GM12878 (cell line): ENCODE results near the gene MTFR1L. TPM values are rescaled to one million over a fixed set of nuclear protein-coding genes. Genes with fewer than 3 reads are reported as not detected.

Experiments
- ATAC-seq: fragments of 200-7000 bp; cut with Tn5 transposase; 3 replicates; pipeline ENCODE4 v1.9.1; 2020; ENCODE audit warnings: mild to moderate bottlenecking, moderate library complexity
- BruUV-seq: library from RNA; stranded (reverse); fragments of 400-500 nt; replicated peaks from 2 replicates; lab custom pipeline; 2021; lab: Mats Ljungman, UMichigan
- CTCF ChIA-PET: fragments of 300-600 bp; sonication (Branson Sonifier 250); formaldehyde crosslinking; extraction: SDS; loops from one replicate; lab custom pipeline; 2021; ENCODE audit warnings: inconsistent platforms; lab: Yijun Ruan, JAX
- POLR2A ChIA-PET: fragments of 350-600 bp; formaldehyde crosslinking; extraction: SDS; loops from one replicate; lab custom pipeline; 2021; ENCODE audit warnings: inconsistent platforms; lab: Charles Lee
- RAD21 ChIA-PET: fragments of 300-600 bp; sonication (Branson Sonifier 250); formaldehyde crosslinking; loops from one replicate; lab custom pipeline; 2023; ENCODE audit warnings: antibody characterized with exemption; ENCODE audit not compliant: unreplicated experiment; lab: Charles Lee
- SMC1A ChIA-PET: fragments of 300-600 bp; sonication (Branson Sonifier 250); formaldehyde crosslinking; loops from one replicate; lab custom pipeline; 2023; ENCODE audit not compliant: unreplicated experiment, uncharacterized antibody; lab: Charles Lee
- DNase-seq: peaks from one replicate; pipeline ENCODE4 v3.0.0-alpha.2; 2011; ENCODE audit warnings: low read depth, low spot score
- FAIRE-seq: peaks from 3 replicates; lab custom pipeline; 2011; peaks lifted over from hg19 to GRCh38; lab: Jason Lieb, UNC
- H2AFZ ChIP-seq: 2 replicates; pipeline ENCODE4 v1.6.0; 2011; ENCODE audit warnings: low read depth, low read length, control low read depth; ENCODE audit not compliant: control insufficient read depth
- H3K27ac ChIP-seq: 2 replicates; pipeline ENCODE4 v1.5.1; 2011; ENCODE audit warnings: control low read depth; ENCODE audit not compliant: control insufficient read depth, insufficient read depth
- H3K27me3 ChIP-seq, 2 experiments: replicated peaks in 1 of 2; 2 replicates each; pipeline versions ENCODE4 v1.6.0 to v1.6.1; 2011; ENCODE audit warnings: low read length in 1 of 2; ENCODE audit not compliant: control insufficient read depth in 2 of 2, insufficient read depth in 2 of 2
- H3K36me3 ChIP-seq, 2 experiments: 2 replicates each; pipeline ENCODE4 v1.5.1; 2011; ENCODE audit warnings: low read length in 1 of 2; ENCODE audit not compliant: control insufficient read depth in 2 of 2, insufficient read depth in 2 of 2
- H3K4me1 ChIP-seq: 2 replicates; pipeline ENCODE4 v1.6.1; 2011; ENCODE audit warnings: mild to moderate bottlenecking, low read length, moderate library complexity, mixed read lengths; ENCODE audit not compliant: control insufficient read depth, insufficient read depth
- H3K4me2 ChIP-seq: 2 replicates; pipeline ENCODE4 v1.6.0; 2011; ENCODE audit warnings: control low read depth; ENCODE audit not compliant: control insufficient read depth, insufficient read depth
- H3K4me3 ChIP-seq: fragments of 200-600 bp; sonication (generic); 2 replicates; pipeline ENCODE4 v1.5.1; 2016
- H3K79me2 ChIP-seq: 2 replicates; pipeline ENCODE4 v1.6.0; 2011; ENCODE audit warnings: low read length; ENCODE audit not compliant: control insufficient read depth, insufficient read depth
- H3K9ac ChIP-seq: 2 replicates; pipeline ENCODE4 v1.8.0; 2011; ENCODE audit warnings: low read length, control low read depth, mixed read lengths; ENCODE audit not compliant: control insufficient read depth, insufficient read depth
- H3K9me3 ChIP-seq: replicated peaks from 3 replicates; pipeline ENCODE4 v1.5.1; 2011; ENCODE audit warnings: mild to moderate bottlenecking, low read length; ENCODE audit not compliant: control insufficient read depth, insufficient read depth
- H4K20me1 ChIP-seq: 2 replicates; pipeline ENCODE4 v1.6.0; 2011; ENCODE audit not compliant: control insufficient read depth, insufficient read depth
- BMI1 ChIP-seq: fragments of 450-650 bp; IDR thresholded peaks from 2 replicates; pipeline ENCODE4 v1.6.1; 2016; ENCODE audit warnings: mild to moderate bottlenecking, moderate library complexity, borderline replicate concordance
- CEBPB ChIP-seq, 2 experiments: fragments of 150-350 bp in 1 of 2; IDR thresholded peaks; 2 replicates each; pipeline ENCODE4 v1.6.1; 2012 to 2014; ENCODE audit warnings: low read depth in 2 of 2, low read length in 2 of 2, borderline replicate concordance in 1 of 2, inconsistent platforms in 1 of 2
- DPF2 ChIP-seq: fragments of 450-650 bp; IDR thresholded peaks from 2 replicates; pipeline ENCODE4 v1.6.1; 2017; ENCODE audit warnings: mild to moderate bottlenecking
- EGR1 ChIP-seq, 2 experiments: IDR thresholded peaks; 1 replicate in 1 of 2; 2 replicates in 1 of 2; pipeline ENCODE4 v1.6.1; 2011 to 2012; ENCODE audit warnings: low read depth in 2 of 2, low read length in 2 of 2, borderline replicate concordance in 1 of 2, mild to moderate bottlenecking in 1 of 2, moderate library complexity in 1 of 2
- MEF2B ChIP-seq: fragments of 450-650 bp; IDR thresholded peaks from 2 replicates; pipeline ENCODE4 v1.6.1; 2018; ENCODE audit warnings: mild to moderate bottlenecking, moderate library complexity; ENCODE audit not compliant: partially characterized antibody, poor library complexity, severe bottlenecking
- MYB ChIP-seq: fragments of 150-350 bp; IDR thresholded peaks from 2 replicates; pipeline ENCODE4 v1.6.1; 2014; ENCODE audit warnings: mild to moderate bottlenecking, low read depth, low read length, borderline replicate concordance
- NFYA ChIP-seq: IDR thresholded peaks from 2 replicates; pipeline ENCODE4 v1.6.1; 2011; ENCODE audit warnings: low read depth, mild to moderate bottlenecking, low read length, improper control_type of control experiment, borderline replicate concordance
- NR2C1 ChIP-seq: fragments of 450-650 bp; IDR thresholded peaks from 2 replicates; pipeline ENCODE4 v1.6.1; 2017; ENCODE audit warnings: antibody characterized with exemption, mild to moderate bottlenecking, moderate library complexity
- PAX5 ChIP-seq: IDR thresholded peaks from 2 replicates; pipeline ENCODE4 v1.6.1; 2011; ENCODE audit warnings: low read depth, low read length, borderline replicate concordance
- RAD21 ChIP-seq: IDR thresholded peaks from 2 replicates; pipeline ENCODE4 v1.6.1; 2011; ENCODE audit warnings: mild to moderate bottlenecking, low read depth, low read length, moderate library complexity; ENCODE audit not compliant: insufficient read depth
- RELA ChIP-seq: fragments of 450-650 bp; IDR thresholded peaks from 2 replicates; pipeline ENCODE4 v1.8.0; 2014; ENCODE audit warnings: borderline replicate concordance; ENCODE audit not compliant: partially characterized antibody
- SIN3A ChIP-seq: IDR thresholded peaks from 2 replicates; pipeline ENCODE4 v1.6.1; 2012; ENCODE audit warnings: low read depth, low read length, improper control_type of control experiment
- SREBF2 ChIP-seq: IDR thresholded peaks from 2 replicates; pipeline ENCODE4 v1.6.1; 2012; ENCODE audit warnings: mild to moderate bottlenecking, low read length
- STAT3 ChIP-seq: IDR thresholded peaks from 2 replicates; pipeline ENCODE4 v1.6.1; 2011; ENCODE audit warnings: low read depth, low read length, improper control_type of control experiment
- USF1 ChIP-seq: IDR thresholded peaks from 2 replicates; pipeline ENCODE4 v1.6.1; 2011; ENCODE audit warnings: borderline replicate concordance, low read depth, mild to moderate bottlenecking, moderate library complexity, mixed read lengths, low read length; ENCODE audit not compliant: insufficient read depth; ENCODE audit errors: extremely low read length
- WGBS: methylation state at CpG from one replicate; pipeline ENCODE4 v1.1.6; 2016; ENCODE audit warnings: low lambda C conversion rate; ENCODE audit not compliant: insufficient replicate concordance, insufficient coverage; ENCODE audit errors: missing lambda C conversion rate; 5-methylcytosine and 5-hydroxymethylcytosine counted together
- in situ Hi-C: fragments of 300-500 bp; cut with MboI; formaldehyde crosslinking; loops from 9 replicates; pipeline ENCODE4 v1.14.3; 2018; ENCODE audit warnings: mixed read lengths
- intact Hi-C: fragments of 100-400 bp; cut with micrococcal nuclease; formaldehyde crosslinking; loops from one replicate; pipeline ENCODE4 v1.14.2; 2022; ENCODE audit not compliant: unreplicated experiment
- polyA plus RNA-seq, 11 experiments: library from polyadenylated mRNA; depleted of rRNA in 4 of 11; unstranded in 6 of 11; stranded (reverse) in 5 of 11; fragments of >200 nt; fragmentation: Nextera tagmentation in 4 of 11; fragmentation: Illumina TruSeq in 1 of 11; extraction: Ambion mirVana in 4 of 11; extraction: Trizol in 1 of 11; gene quantifications; 1 replicate in 1 of 11; 2 replicates in 10 of 11; pipeline versions ENCODE4 v1.2.1 to v1.2.3, GENCODE V29; 2011 to 2016; ENCODE audit warnings: inconsistent platforms in 2 of 11, missing spikeins in 2 of 11, low read depth in 1 of 11
- total RNA-seq, 4 experiments: library from RNA; depleted of rRNA in 3 of 4; stranded (reverse); fragments of >200 nt in 3 of 4; fragmentation: Illumina TruSeq in 1 of 4; extraction: Trizol in 1 of 4; gene quantifications; 2 replicates each; pipeline versions ENCODE4 v1.2.1 to v1.2.3, GENCODE V29; 2013 to 2021
- TF ChIP-seq, protein P1 (sequence below): fragments of 450-650 bp; IDR thresholded peaks from 2 replicates; pipeline ENCODE4 v1.6.1; 2016; ENCODE audit warnings: mild to moderate bottlenecking
- TF ChIP-seq, protein P2 (sequence below): IDR thresholded peaks from 2 replicates; pipeline ENCODE4 v1.6.1; 2011; ENCODE audit warnings: low read depth, mild to moderate bottlenecking, low read length, moderate library complexity, borderline replicate concordance; ENCODE audit errors: extremely low read depth
- TF ChIP-seq, protein P3 (sequence below): fragments of 450-650 bp; IDR thresholded peaks from 2 replicates; pipeline ENCODE4 v1.6.1; 2017; ENCODE audit warnings: mild to moderate bottlenecking, moderate library complexity

The MTFR1L gene
- total and polyA plus RNA-seq, 10 of the 15 experiments (the other 5 are each of a cell fraction or from before 2014, with no cell fraction given) = 16.9 to 44.2 (median 30.3) TPM

DNA sequence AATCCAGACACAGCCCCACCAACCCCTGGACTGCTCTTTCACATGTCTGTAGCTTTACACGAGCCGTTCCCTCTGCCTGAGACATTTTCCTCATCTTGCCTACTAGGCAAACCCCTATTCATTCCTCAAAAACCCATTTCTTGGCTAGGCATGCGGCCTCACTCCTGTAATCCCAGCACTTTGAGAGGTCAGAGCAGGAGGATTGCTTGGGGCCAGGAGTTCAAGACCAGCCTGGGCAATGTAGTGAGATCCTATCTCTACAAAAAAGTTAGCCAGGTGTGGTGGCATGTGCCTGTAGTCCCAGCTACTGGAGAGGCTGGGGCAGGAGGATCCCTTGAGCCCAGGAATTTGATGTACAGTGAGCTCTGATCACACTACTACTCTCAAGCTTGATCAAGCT, 44.7 kb downstream of the MTFR1L start:
- SMC1A ChIA-PET = interaction anchor here (0.9 to 1.5 kb wide), 2 partner anchors 10 to 133 kb away, joined by 3 read pairs; partner anchors contain the start of gene PAFAH2
- H3K9me3 ChIP-seq = no peaks in the 10 kb centered on the region
- no peaks in the 10 kb centered on the region for H3K27me3 ChIP-seq
- no peak overlapping the region for H3K4me2 ChIP-seq
- peaks cover 3% of the 10 kb centered on the region for H3K79me2 ChIP-seq
- 91% methylated on average over 3 of the region's 3 CpGs for WGBS
- no peak overlapping the region for H3K9ac ChIP-seq
- in situ Hi-C loops = no loop called here
- no peak overlapping the region for H3K27ac ChIP-seq
- POLR2A ChIA-PET = interaction anchor here (0.6 to 1.1 kb wide), 3 partner anchors 10 to 133 kb away, joined by 3 to 4 read pairs (median 3); partner anchors contain the start of gene PAFAH2
- BruUV-seq = no TSS peak
- FAIRE-seq (no peak), DNase-seq (no peak)
- H3K4me1 ChIP-seq = peaks cover 4% of the 10 kb centered on the region; the same call in 1 of the 2 replicates
- no peaks in the 10 kb centered on the region for H4K20me1 ChIP-seq
- CTCF ChIA-PET = interaction anchor here (0.7 to 1.3 kb wide), 2 partner anchors 31 to 1232 kb away, joined by 3 read pairs; no protein-coding TSS in a partner anchor
- no peak overlapping the region for H3K4me3 ChIP-seq
- H3K36me3 ChIP-seq = no peaks in the 10 kb centered on the region
- TF ChIP-seq CEBPB (IDR thresholded peaks at IDR 0.05; ENCODE audit: borderline replicate concordance in 1 of 2, low read depth in 2 of 2, low read length in 2 of 2) (no peak), SIN3A (no peak), DPF2 (no peak), BMI1 (no peak), STAT3 (no peak), SREBF2 (no peak), MYB (no peak), NR2C1 (no peak), MEF2B (no peak), USF1 (no peak), PAX5 (no peak), EGR1 (IDR thresholded peaks at IDR 0.05; ENCODE audit: borderline replicate concordance in 1 of 2, low read depth in 2 of 2, low read length in 2 of 2) (no peak), RELA (no peak), RAD21 (no peak), NFYA (no peak)
- TF ChIP-seq, protein P1, sequence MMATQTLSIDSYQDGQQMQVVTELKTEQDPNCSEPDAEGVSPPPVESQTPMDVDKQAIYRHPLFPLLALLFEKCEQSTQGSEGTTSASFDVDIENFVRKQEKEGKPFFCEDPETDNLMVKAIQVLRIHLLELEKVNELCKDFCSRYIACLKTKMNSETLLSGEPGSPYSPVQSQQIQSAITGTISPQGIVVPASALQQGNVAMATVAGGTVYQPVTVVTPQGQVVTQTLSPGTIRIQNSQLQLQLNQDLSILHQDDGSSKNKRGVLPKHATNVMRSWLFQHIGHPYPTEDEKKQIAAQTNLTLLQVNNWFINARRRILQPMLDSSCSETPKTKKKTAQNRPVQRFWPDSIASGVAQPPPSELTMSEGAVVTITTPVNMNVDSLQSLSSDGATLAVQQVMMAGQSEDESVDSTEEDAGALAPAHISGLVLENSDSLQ = no peak
- TF ChIP-seq, protein P2, sequence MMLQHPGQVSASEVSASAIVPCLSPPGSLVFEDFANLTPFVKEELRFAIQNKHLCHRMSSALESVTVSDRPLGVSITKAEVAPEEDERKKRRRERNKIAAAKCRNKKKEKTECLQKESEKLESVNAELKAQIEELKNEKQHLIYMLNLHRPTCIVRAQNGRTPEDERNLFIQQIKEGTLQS = no peak
- TF ChIP-seq, protein P3, sequence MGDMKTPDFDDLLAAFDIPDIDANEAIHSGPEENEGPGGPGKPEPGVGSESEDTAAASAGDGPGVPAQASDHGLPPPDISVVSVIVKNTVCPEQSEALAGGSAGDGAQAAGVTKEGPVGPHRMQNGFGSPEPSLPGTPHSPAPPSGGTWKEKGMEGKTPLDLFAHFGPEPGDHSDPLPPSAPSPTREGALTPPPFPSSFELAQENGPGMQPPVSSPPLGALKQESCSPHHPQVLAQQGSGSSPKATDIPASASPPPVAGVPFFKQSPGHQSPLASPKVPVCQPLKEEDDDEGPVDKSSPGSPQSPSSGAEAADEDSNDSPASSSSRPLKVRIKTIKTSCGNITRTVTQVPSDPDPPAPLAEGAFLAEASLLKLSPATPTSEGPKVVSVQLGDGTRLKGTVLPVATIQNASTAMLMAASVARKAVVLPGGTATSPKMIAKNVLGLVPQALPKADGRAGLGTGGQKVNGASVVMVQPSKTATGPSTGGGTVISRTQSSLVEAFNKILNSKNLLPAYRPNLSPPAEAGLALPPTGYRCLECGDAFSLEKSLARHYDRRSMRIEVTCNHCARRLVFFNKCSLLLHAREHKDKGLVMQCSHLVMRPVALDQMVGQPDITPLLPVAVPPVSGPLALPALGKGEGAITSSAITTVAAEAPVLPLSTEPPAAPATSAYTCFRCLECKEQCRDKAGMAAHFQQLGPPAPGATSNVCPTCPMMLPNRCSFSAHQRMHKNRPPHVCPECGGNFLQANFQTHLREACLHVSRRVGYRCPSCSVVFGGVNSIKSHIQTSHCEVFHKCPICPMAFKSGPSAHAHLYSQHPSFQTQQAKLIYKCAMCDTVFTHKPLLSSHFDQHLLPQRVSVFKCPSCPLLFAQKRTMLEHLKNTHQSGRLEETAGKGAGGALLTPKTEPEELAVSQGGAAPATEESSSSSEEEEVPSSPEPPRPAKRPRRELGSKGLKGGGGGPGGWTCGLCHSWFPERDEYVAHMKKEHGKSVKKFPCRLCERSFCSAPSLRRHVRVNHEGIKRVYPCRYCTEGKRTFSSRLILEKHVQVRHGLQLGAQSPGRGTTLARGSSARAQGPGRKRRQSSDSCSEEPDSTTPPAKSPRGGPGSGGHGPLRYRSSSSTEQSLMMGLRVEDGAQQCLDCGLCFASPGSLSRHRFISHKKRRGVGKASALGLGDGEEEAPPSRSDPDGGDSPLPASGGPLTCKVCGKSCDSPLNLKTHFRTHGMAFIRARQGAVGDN = no peak
- TF ChIP-seq, all 136 proteins: peak for 0
- no peak overlapping the region for H2AFZ ChIP-seq
- RAD21 ChIA-PET = no interaction called here
- intact Hi-C loops = no loop called here
- no peak for ATAC-seq
